ENCODE results near the gene TLE1.
"Not testable (repeated sequence)": the region's sequence is repeated elsewhere in the genome, so short reads cannot be mapped to it uniquely, and the experiment has no call there.

The TLE1 gene

DNA sequence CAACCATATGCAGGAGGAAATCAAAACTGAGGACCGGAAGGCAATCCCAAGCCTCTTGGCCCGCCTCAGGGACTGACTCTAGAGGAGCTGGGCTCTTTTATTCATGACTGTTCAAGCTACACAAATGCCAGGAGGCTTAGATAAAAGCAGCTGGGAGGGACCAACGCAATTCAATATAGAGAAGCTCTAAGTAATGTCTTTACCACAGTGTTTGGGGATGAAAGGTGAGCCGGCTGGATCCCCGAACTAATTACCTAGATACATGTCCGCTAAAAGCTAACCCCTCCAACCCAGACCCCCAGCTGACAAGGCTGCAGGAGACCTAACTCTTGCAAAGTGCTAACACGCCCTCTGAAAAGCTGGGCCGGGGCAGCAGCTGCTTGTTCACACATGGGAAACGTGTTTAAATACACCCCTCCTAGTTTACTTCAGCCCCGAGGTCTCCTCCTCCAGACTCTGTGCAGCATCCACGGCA, 67.5 kb downstream of the TLE1 start:
- DNase-seq (ENCODE audit: low read depth) = no peak

DNA sequence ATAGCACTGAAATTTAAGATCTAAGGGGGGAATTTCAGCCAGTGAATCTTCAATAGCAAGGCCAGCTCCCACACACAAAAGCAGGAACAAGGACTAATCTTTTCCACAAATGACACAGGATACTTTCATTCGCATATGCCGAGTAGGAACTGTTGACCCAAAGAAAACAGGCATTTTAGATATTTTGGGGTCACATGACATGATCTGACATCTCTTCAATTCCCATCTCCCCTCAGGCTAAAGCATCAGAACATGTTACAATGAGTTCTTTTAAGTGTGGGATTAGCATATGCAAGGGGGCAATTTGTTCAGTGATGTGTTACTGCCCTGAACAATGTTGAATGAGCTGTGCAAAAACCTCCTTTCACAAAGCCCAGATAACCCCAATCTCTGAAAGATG, 68.2 kb downstream of the TLE1 start:
- DNase-seq (ENCODE audit: low read depth) = no peak

DNA sequence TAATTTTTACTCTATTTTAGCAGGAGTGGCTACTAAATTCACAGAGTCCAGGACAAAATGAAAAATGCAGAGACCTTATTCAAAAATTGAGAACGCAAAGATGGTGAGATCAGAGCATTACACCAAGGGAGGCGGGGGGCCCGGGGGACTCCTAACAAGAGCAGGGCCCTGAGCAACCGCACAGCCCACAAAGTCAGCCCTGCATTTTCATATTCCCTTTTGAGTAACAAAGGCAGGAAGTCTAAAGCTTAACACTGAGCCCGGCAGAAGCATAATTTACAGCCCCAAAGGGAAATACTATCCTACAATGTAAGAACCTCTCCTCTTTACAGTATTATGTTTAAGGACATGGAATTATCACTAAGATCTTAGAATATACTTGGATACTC, 69.4 kb downstream of the TLE1 start:
- DNase-seq (ENCODE audit: low read depth) = no peak

DNA sequence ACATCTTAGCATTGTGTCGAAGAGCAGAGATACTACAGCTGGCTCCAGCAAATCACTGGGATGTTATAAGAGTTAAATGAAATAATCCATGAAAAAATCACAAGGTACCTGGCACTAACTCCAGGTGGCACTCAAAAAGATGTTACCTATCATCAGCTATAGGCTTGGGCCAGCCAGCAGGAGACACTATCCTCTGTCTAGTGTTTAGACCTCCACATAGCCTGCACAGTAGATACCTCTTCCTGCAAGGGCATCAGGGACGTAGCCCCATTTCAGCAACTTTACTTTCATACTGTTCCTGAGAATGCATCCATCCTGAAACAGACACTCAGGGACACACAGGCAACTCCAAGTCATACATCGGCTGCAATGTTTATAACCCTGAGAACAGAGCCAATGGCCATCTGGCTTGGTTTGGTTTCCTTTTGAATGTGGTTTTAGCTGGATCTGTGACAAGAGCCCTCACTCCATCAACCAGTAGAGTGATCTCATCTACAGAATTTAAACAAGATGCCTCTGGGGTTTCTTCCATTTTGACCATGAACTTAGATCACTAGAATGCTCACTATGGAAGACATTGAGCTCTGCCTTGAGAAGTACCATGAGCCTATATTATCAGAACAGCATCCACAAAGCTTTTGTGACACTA, 69.9 kb downstream of the TLE1 start:
- DNase-seq (ENCODE audit: low read depth) = peak; percentile 49

DNA sequence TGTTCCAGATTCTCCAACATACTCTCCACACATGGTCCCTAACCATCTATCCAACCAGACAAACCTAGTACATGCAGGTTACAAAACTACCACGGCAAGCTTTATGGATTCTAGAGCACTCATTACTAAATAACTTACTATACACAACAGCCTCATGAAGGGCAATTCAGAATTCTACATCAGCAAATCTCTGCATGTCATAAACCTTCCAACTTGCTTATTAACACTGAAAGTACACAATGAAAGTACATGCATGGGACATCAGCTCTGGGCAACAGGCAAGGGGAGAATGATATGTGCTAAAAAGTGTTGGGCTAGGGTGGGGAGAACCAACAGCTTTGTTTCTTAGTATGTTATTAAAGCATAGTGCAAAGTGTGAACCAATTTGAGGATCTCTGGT, 70.4 kb downstream of the TLE1 start:
- DNase-seq (ENCODE audit: low read depth) = no peak

DNA sequence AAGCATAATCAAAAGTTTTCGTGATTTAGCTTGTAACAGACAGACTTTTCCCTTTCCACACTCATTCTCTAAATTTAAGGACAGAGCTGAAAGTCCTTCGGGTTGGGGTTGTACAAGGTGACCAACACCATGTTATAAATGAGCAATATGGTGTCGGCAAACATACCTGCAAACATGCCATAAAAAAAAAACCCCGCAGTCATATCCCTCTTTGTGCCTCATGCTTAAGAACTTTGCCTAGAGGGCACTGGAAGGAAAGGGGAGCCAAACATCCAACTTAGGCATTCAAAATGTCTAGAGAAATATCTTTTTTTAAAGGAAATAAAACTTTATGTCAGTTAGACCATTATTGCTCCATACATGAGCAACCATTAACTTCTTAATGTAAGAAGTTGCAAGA, 73.2 kb downstream of the TLE1 start:
- no peak for DNase-seq (ENCODE audit: low read depth)

DNA sequence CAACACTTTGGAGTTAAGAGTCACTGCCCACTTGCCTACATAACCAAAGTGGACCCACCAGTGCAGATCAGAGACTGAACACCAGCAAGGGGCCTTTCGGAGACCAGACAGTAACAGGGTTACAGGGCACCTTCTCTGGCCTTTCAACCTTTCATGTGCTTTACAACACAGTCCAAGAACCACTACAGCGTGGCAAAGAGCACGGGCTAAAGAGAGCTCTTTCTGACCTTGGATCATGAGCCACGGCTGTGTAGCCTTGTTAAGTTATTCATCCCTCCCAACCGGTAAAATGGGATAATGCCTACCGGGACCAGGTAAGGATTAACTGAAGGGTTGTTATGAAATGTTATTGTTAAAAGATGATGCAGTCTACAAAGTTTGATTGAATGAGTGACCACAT, 75.0 kb downstream of the TLE1 start:
- no peak for DNase-seq (ENCODE audit: low read depth)

DNA sequence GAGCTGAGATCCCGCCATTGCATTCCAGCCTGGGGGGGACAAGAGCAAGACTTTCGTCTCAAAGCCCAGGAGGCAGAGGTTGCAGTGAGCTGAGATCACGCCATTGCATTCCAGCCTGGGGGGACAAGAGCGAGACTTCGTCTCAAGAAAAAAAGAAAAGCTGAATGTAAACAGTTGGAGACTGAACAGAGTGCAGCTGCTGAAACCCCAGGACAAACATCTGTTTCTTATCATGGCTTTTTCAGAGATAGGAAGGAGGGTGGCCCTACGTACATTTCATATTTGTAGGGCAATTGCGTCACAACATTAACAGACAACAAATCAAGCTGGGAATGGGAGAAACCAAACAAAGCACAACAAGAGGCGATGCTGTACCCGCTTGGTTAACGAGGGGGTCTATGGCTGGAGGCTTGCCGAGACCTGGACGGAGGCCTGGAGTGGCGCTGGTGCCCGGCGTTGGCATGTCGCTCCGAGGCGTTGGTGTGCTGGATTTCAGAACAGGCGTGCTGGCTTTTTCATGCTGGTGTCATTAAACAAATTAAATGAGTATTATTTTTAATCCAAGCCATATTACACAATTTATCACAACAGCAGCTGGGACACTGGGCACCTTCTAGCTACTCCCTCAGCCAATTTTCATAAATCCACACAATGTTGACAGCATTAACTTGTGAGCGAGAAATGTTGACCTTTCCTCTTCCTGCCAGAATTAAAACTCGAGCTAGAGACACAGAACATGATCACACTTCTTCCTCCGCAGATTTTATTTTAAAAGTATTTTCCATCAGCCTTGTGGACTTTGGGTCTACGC, 76.1 kb downstream of the TLE1 start:
- no peak for DNase-seq (ENCODE audit: low read depth)

DNA sequence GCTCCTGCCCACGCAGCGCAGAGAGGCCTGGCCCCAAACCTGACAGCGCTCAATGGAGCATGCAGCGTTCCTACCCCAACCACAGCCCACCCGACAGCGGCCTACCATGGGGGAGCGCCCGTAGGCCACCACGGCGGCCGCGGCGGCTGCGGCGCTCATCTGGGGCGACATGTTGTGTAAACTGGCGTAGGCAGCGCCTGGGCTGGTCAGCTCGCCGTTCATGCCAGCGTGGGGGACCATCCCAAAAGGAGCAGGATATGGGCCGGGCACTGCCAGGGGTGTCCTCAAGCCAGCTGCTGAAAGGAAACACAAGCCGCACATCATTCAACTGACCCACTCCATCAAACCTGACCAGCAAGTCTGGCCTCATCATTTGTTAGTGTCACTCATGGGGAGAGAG, 77.7 kb downstream of the TLE1 start:
- no peak for DNase-seq (ENCODE audit: low read depth)

DNA sequence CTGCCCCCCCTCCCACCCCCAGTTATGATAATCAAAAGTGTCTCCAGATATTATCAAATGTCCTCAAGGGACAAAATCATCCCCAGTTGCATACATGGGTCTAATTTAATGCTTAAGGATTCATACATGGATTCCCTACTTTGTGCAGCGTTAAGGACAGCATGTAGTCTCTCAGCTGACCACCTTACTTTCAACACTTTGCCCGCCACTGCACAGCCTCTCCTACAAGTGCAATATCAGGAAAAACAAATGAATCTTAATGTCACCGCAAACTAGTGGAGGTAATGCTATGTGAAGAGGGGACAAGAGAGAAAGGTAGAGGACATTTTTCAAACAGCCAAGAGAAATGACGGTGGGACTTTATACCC, 78.6 kb downstream of the TLE1 start:
- no peak for DNase-seq (ENCODE audit: low read depth)

DNA sequence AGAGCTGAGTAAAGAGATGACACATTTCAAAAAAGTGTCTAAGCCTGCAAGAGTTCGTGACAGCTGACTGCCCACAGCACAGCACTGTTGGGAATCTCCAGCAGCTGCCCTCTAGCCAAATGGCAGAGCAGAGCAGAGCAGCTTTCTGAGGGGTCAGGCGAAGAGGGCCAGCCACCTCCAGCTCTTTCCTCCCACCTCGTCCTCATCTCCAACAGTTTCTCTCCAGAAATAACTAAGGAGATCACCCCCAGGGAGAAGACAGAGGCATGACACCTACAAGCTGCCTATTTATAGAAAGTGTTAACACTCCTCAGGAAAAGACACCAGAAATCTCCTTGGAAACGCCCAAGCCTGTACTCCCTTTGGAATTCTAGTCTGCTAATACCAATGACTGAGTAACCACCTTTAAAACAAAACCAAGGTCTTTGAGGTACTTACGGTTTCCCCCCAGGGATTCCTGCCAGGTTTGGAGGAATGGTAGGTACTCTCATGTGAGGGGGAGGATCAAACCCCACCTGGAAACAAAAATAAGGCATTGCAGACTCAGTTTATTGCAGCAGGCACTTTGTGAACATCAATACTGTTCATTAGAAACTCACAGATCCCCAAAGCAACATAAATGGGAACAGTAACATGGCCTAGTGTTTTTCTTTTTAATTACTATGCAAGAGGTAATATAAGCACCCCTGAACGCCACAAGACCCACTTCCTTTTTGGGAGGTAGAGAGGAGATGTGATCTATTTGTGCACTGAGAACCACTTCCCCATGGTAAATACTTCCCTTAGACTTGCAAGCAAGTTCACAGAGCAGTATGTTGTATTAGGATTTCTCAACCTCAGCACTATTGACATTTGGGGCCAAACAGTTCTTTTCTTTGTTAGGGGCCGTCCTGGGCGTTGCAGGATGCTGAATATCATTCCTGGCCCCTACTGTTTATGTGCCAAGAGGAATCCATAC, 79.3 kb downstream of the TLE1 start:
- DNase-seq (ENCODE audit: low read depth) = peak; percentile 23

DNA sequence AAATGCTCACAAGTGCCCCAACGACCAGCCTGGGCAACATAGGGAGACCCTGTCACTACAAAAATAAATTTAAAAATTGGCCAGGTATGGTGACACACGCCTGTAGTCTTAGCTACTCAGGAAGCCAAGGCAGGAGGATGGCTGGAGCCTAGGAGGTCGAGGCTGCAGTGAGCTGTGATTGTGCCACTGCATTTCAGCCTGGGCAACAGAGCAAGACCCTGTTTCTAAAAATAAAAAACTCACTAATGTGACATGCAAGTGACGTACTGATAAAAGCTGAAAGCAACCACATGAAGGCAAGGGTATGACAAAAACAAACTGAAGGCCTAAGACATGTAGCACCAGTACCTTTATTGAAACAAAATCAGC, 81.1 kb downstream of the TLE1 start:
- no peak for DNase-seq (ENCODE audit: low read depth)

DNA sequence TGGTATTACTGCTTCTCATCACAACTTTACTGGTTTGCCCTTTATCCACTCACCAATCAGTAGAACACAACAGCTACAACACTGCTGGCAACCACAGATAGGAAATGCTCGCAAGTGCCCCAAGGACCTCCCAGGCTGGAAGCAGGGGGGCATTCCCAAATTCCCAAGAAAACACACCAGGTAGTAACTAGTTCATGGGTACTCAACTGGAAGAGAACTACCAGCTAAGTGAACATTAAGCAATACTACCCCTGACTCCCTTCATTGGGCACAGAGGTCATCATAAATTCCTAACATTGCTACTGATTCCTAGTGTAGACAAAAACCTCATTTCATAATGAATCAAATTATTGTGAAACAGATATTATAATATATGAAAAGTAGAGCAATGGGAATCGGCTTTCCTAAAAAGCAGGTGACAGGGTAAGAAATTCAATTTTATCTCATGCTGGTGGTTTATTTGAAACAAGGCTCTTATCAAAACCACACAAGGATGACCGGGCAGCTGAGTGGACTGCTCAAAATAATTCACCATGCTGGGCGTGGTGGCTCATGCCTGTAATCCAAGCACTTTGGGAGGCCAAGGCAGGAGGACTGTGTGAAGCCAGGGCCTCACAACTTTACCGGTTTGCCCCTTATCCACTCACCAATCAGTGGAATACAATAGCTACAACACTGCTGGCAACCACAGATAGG, 81.6 kb downstream of the TLE1 start:
- DNase-seq (ENCODE audit: low read depth) = no peak

DNA sequence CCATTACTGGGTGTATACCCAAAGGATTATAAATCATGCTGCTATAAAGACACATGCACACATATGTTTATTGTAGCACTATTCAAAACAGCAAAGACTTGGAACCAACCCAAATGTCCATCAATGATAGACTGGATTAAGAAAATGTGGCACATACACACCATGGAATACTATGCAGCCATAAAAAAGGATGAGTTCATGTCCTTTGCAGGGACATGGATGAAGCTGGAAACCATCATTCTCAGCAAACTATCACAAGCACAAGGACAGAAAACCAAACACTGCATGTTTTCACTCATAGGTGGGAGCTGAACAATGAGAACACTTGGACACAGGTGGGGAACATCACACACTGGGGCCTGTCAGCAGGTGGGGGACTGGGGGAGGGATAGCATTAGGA, 83.1 kb downstream of the TLE1 start:
- DNase-seq (ENCODE audit: low read depth) = not testable (repeated sequence)

DNA sequence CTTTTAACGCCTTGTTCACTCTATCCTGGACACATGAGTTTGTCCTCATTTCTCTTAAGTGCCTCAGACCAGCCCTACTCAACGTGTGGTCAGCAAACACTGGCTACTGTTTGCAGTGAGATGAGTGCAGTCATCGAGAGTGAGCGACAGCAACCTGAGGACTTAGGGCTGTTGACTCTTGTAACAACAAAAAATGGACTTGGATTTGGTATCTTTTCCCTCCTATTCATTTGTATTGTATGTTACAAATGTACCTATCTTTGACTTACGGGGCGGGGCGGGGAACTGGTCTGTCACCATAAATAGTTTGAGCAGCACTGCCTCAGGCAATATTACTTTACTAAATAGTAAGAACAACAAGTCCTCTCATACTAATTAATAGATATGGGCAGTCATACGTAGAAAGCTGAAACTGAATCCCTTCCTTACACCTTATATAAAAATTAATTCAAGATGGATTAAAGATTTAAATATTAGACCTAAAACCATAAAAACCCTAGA, 84.1 kb downstream of the TLE1 start:
- DNase-seq (ENCODE audit: low read depth) = no peak

DNA sequence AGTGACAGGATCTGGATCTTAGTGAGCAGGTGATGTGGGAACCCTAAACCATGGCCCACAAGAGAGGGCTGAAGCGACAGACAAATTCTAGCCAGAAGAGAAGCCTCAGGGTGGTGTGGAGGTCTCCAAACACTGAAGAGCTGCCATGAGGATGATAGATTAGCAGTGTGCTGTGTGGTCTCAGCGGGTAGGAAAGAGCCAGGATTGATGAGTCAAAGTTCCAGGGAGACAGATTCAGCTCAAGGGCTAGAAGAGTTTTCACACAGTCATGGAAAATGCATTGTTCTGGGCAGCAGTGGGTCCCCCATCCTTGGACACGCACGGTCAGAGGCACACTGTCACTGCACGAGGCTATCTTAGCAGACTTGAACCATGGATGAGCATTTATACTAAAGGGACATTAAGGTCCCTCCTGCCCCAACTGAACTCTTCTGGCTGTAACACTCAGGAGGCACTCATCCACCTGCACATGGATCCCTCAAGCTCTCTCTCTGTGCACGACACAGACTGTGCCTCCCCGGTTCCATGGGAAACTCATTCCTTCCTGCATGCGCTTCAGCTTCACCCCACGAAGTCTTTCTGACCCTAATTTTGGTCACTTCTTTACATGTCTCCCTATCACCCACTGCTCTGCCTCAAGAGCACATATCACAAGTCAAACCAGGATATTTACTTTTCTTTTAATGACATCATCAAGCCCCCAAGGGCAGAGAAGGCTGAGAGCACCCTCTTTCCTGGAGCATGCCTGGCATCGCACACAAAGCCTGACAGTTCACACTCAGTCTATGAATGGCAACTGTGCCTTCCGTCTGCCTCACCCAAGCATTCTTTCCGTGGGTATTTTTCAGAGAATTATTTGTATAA, 84.8 kb downstream of the TLE1 start:
- DNase-seq (ENCODE audit: low read depth) = no peak

DNA sequence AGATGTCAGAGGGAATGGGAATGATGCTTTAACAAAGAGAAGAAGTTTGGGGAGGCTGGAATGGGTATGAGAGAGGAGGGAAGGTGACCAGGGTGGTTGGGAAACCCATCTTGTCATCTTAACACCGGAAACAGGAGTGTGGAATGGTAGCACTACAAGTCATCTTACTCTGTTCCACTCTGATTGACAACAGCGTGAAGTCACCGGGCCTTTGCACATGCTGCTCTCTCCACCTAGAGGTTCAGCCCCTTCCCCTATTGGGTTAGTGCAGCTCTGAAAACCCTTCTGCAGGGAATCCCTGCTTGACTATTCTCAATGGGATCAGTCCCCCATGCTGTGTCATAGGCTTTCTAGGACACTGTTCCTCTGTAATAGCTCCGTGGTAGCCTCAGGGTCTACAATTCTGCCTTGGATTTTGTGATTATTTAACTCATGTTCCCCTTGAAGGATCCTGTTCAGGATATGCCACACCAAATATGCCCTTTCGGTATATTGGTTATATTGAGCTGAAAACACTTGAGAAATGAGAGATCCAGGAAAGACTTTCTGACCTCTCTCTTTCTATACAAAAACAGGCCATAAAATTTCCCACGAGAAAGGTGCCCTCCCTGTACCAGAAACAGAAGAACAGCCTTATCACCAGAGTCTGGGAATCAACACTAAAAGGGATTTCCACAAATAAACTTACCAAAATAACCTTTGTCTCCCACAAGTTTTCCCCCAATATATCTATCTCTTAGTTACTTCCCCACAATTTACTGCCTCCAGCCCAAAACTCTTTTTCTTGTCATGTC, 86.3 kb downstream of the TLE1 start:
- no peak for DNase-seq (ENCODE audit: low read depth)

DNA sequence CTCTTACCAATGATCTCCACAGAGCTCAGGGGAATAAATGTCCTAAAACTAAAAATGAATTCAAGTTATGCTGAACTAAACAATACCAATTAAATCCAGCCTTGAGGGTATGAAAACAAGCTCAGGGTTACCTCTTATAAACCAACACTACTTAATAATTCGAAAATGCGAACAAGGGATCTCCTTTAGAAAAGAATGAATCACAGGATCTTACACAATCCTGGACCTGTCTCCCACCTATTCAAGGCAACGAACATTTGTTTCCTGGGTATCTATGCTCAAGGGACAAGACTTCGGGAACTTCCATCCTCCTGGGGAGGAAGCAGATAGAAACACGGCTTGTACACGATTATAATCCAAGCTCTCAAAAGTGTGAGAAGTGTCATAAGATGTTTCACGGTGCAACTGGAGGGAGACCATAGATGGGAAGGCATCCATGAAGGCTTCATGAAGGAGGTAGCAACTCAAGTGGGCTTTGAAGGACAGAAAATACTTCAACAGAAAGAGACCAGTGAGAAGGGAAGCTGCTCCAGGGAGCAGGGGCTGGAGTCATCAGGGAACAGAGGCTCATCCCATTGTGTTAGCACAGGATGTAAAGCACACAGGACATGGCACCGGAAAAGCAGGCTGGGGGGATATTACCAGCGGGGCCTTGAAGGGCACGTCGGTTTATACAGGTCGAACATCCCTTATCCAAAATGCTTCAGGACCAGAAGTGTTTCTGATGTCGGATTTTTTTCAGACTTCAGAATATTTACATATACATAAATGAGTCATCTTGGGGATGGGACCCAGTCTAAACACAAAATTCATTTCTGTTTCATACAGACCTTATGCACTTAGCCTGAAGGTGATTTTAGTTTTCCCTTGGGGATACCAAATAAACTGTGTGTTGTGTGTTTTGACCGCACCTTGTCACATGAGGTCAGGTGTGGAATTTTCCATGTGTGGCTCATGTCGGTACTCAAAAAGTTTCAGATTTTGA, 87.4 kb downstream of the TLE1 start:
- peak; percentile 42 for DNase-seq (ENCODE audit: low read depth)

DNA sequence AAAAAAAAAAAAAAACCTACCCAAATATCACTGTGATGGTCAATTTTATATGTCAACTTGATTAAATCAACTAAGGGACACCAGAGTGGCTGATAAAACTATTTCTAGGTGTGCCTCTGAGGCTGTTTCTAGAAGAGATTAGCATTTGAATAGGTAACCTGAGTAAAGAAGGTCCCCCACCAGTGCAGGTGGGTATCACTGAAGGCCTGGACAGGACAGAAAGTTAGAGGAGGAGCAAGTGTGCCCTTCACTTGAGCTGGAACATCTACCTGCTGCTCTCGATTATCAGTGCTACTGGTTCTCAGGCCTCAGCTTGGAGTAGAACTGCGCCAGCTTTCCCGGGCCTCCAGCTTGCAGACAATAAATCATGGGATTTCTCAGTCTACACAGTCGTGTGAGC, 88.7 kb downstream of the TLE1 start:
- DNase-seq (ENCODE audit: low read depth) = no peak

Data from ELR (cell line).